K562 (cell line): ENCODE results near the gene PTPRM. TPM values are rescaled to one million over a fixed set of nuclear protein-coding genes. Genes with fewer than 3 reads are reported as not detected.

ENCODE experiments used
- ATAC-seq: fragments of 200-7000 bp; cut with Tn5 transposase; 3 replicates; pipeline ENCODE4 v1.9.1; 2020; ENCODE audit warnings: moderate library complexity
- BruUV-seq: library from RNA; stranded (reverse); fragments of 400-500 nt; replicated peaks from 2 replicates; lab custom pipeline; 2021; lab: Mats Ljungman, UMichigan
- CTCF ChIA-PET: fragments of 300-600 bp; formaldehyde crosslinking; extraction: SDS; loops from one replicate; lab custom pipeline; 2021; ENCODE audit warnings: low intra/inter-chr PET ratio; lab: Yijun Ruan, JAX
- POLR2A ChIA-PET: fragments of 300-600, 350-650 bp; sonication (Branson Sonifier 250); formaldehyde crosslinking; extraction: SDS; loops from one replicate; lab custom pipeline; 2021; ENCODE audit warnings: antibody characterized with exemption, inconsistent platforms; lab: Yijun Ruan, JAX
- DNase-seq, 4 experiments: peaks; one replicate each; pipeline versions ENCODE4 v3.0.0 to v3.0.0-alpha.2; 2011 to 2018; ENCODE audit warnings: low spot score in 3 of 4, mixed read lengths in 3 of 4; ENCODE audit errors: extremely low read depth in 1 of 4
- FAIRE-seq: peaks from 2 replicates; lab custom pipeline; 2011; peaks lifted over from hg19 to GRCh38; lab: Jason Lieb, UNC
- H2AFZ ChIP-seq: 2 replicates; pipeline ENCODE4 v1.6.0; 2011; ENCODE audit warnings: low read depth, low read length, control low read depth, inconsistent platforms
- H3K27ac ChIP-seq: fragments of 200-600 bp; 3 replicates; pipeline ENCODE4 v1.8.0; 2011; ENCODE audit warnings: low read depth, mild to moderate bottlenecking, control low read depth, inconsistent platforms, low read length, moderate library complexity, mixed read lengths; ENCODE audit errors: extremely low read depth
- H3K27me3 ChIP-seq, 2 experiments: fragments of 300-600 bp in 1 of 2; 2 replicates in 1 of 2; 3 replicates in 1 of 2; pipeline versions ENCODE4 v1.6.0 to v1.8.0; 2011; ENCODE audit warnings: inconsistent platforms in 2 of 2, low read length in 2 of 2, mild to moderate bottlenecking in 1 of 2, mixed read lengths in 1 of 2, moderate library complexity in 1 of 2; ENCODE audit not compliant: control insufficient read depth in 2 of 2, insufficient read depth in 2 of 2
- H3K36me3 ChIP-seq: fragments of 300-600 bp; 3 replicates; pipeline ENCODE4 v1.8.0; 2011; ENCODE audit warnings: mild to moderate bottlenecking, low read length, inconsistent platforms; ENCODE audit not compliant: control insufficient read depth, insufficient read depth
- H3K4me1 ChIP-seq, 2 experiments: fragments of 200-600 bp in 1 of 2; replicated peaks in 1 of 2; 2 replicates in 1 of 2; 3 replicates in 1 of 2; pipeline versions ENCODE4 v1.5.1 to v1.8.0; 2011; ENCODE audit warnings: inconsistent platforms in 2 of 2, low read length in 2 of 2, mild to moderate bottlenecking in 1 of 2, mixed read lengths in 1 of 2, moderate library complexity in 1 of 2; ENCODE audit not compliant: control insufficient read depth in 2 of 2, insufficient read depth in 2 of 2
- H3K4me2 ChIP-seq: 2 replicates; pipeline ENCODE4 v1.6.1; 2011; ENCODE audit warnings: low read length, control low read depth, inconsistent platforms, mixed read lengths; ENCODE audit not compliant: insufficient read depth
- H3K4me3 ChIP-seq: fragments of 200-600 bp; sonication (generic), shearing (Covaris generic); 2 replicates; pipeline ENCODE4 v1.5.1; 2016; ENCODE audit warnings: control low read depth, inconsistent platforms
- H3K79me2 ChIP-seq: fragments of 200-600 bp; 3 replicates; pipeline ENCODE4 v1.8.0; 2011; ENCODE audit warnings: low read length, inconsistent platforms; ENCODE audit not compliant: control insufficient read depth, insufficient read depth
- H3K9ac ChIP-seq, 2 experiments: 2 replicates each; pipeline versions ENCODE4 v1.6.0 to v1.6.1; 2011; ENCODE audit warnings: low read depth in 2 of 2, low read length in 2 of 2, control low read depth in 1 of 2, inconsistent platforms in 1 of 2, mild to moderate bottlenecking in 1 of 2, mixed read lengths in 1 of 2; ENCODE audit not compliant: insufficient read depth in 1 of 2
- H3K9me1 ChIP-seq: one replicate; pipeline ENCODE4 v1.6.0; 2011; ENCODE audit warnings: inconsistent platforms, mild to moderate bottlenecking, low read length, moderate library complexity; ENCODE audit not compliant: control insufficient read depth, insufficient read depth
- H3K9me3 ChIP-seq: replicated peaks from 2 replicates; pipeline ENCODE4 v1.5.1; 2011; ENCODE audit warnings: low read depth, low read length, inconsistent platforms; ENCODE audit not compliant: control insufficient read depth, insufficient read depth
- H4K20me1 ChIP-seq: replicated peaks from 2 replicates; pipeline ENCODE4 v1.6.1; 2011; ENCODE audit warnings: low read length, inconsistent platforms, mixed read lengths; ENCODE audit not compliant: control insufficient read depth, insufficient read depth
- NR2C1 ChIP-seq, 2 experiments: fragments of 450-650 bp; IDR thresholded peaks; 2 replicates each; pipeline ENCODE4 v1.6.1; 2017; ENCODE audit warnings: mild to moderate bottlenecking in 2 of 2, antibody characterized with exemption in 1 of 2, inconsistent platforms in 1 of 2, missing compliant biosample characterization in 1 of 2, missing genetic modification characterization in 1 of 2
- ZNF232 ChIP-seq: sonication (generic); formaldehyde crosslinking; IDR thresholded peaks from 2 replicates; pipeline ENCODE4 v1.8.0; 2022; ENCODE audit warnings: mild to moderate bottlenecking, missing genetic modification reagents
- WGBS: fragments of 100-300 bp; shearing (Covaris generic); methylation state at CpG from one replicate; pipeline ENCODE4 v1.1.6; 2016; ENCODE audit warnings: low coverage, mixed read lengths; ENCODE audit not compliant: insufficient coverage; ENCODE audit errors: missing lambda C conversion rate; 5-methylcytosine and 5-hydroxymethylcytosine counted together
- in situ Hi-C: fragments of 300-500 bp; cut with MboI; formaldehyde crosslinking; loops from 4 replicates; pipeline ENCODE4 v1.15.0; 2018; ENCODE audit warnings: inconsistent platforms, mixed read lengths
- intact Hi-C: fragments of 100-400 bp; cut with micrococcal nuclease; formaldehyde crosslinking; loops from 2 replicates; pipeline ENCODE4 v1.14.2; 2022
- polyA plus RNA-seq, 8 experiments: library from polyadenylated mRNA; depleted of rRNA in 4 of 8; stranded (reverse) in 5 of 8; unstranded in 3 of 8; fragments of >200 nt; fragmentation: Nextera tagmentation in 2 of 8; fragmentation: Illumina TruSeq in 1 of 8; extraction: Ambion mirVana in 2 of 8; extraction: Trizol in 1 of 8; gene quantifications; 2 replicates each; pipeline versions ENCODE4 v1.2.1 to v1.2.3, GENCODE V29; 2011 to 2014; ENCODE audit warnings: inconsistent platforms in 1 of 8, missing spikeins in 1 of 8
- total RNA-seq, 7 experiments: library from RNA; depleted of rRNA in 6 of 7; stranded (reverse); fragments of >200 nt in 6 of 7; fragmentation: Illumina TruSeq in 2 of 7; extraction: Trizol in 2 of 7; gene quantifications; 2 replicates each; pipeline versions ENCODE4 v1.2.1 to v1.2.3, GENCODE V29; 2011 to 2021; ENCODE audit warnings: low replicate concordance in 1 of 7
- TF ChIP-seq, protein P1 (sequence below), 3 experiments: IDR thresholded peaks in 2 of 3; conservative IDR thresholded peaks in 1 of 3; 2 replicates each; pipeline ENCODE4 v1.5.1; 2011 to 2012; ENCODE audit warnings: low read length in 3 of 3, mild to moderate bottlenecking in 3 of 3, control low read depth in 2 of 3, improper control_type of control experiment in 1 of 3, inconsistent platforms in 1 of 3, low read depth in 1 of 3, mixed read lengths in 1 of 3, moderate library complexity in 1 of 3; ENCODE audit not compliant: insufficient read depth in 2 of 3

PTPRM gene
- total and polyA plus RNA-seq, 9 of the 15 experiments (the other 6 are each of a cell fraction or from before 2014, with no cell fraction given): 0.03 to 0.16 (median 0.08) TPM; not detected in 3

DNA sequence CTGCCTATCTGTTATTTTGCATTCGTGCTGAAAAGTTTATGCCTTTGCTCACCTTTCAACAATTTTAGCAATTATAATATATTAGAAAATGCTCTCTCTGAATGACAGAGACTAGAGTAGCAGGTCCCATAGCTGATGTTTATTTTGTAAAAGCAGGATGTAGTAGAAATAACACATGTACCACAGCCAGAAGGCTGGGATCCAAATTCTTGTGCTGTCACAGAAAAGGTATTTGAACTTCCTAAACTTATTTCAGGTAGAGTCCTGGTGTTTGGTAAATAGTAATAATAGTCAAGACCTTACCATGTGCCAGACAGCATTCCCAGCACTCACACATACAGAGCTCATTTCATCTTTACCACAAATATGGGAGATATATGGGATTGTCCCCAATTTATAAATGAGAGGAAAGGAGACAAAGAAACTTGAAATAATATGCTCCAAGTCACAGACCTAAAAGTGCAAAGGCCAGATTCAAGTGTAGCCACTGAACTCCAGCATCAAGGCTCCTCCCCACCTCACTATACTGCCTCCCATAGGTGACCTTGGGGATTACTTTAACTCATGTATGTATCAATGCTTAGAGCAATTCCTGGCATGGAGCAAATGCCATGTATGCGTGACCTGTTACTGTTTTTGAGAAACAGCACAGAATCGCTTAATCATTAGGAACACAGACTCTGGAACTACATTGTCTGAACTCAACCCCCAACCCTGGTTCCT is 757.4 kb downstream of the PTPRM start:
- ATAC-seq: 0 out of 3 replicates have a peak, but pooled peaks have one; percentile 39

More for the DNA sequence above, 757.4 kb downstream of the PTPRM start:
- Histone ChIP-seq H3K27ac (no peak overlapping the region), H3K4me1 (no peaks in the 10 kb centered on the region), H3K4me3 (no peak overlapping the region), H2AFZ (no peak overlapping the region), H3K9me3 (no peaks in the 10 kb centered on the region), H3K9me1 (no peaks in the 10 kb centered on the region), H4K20me1 (no peaks in the 10 kb centered on the region; the same call in 1 of the 2 replicates), H3K27me3 (no peaks in the 10 kb centered on the region), H3K9ac (no peak overlapping the region), H3K4me2 (no peak overlapping the region), H3K79me2 (no peaks in the 10 kb centered on the region), H3K36me3 (no peaks in the 10 kb centered on the region)
- ChIA-PET CTCF (no interaction called here), POLR2A (no interaction called here)
- in situ Hi-C loops (no loop called here), intact Hi-C loops (no loop called here)
- no TSS peak for BruUV-seq
- WGBS: 20% methylated on average over 3 of the region's 3 CpGs
- DNase-seq (peak in 1 of 4 experiments; percentile 8), FAIRE-seq (no peak)
- TF ChIP-seq, protein P1, sequence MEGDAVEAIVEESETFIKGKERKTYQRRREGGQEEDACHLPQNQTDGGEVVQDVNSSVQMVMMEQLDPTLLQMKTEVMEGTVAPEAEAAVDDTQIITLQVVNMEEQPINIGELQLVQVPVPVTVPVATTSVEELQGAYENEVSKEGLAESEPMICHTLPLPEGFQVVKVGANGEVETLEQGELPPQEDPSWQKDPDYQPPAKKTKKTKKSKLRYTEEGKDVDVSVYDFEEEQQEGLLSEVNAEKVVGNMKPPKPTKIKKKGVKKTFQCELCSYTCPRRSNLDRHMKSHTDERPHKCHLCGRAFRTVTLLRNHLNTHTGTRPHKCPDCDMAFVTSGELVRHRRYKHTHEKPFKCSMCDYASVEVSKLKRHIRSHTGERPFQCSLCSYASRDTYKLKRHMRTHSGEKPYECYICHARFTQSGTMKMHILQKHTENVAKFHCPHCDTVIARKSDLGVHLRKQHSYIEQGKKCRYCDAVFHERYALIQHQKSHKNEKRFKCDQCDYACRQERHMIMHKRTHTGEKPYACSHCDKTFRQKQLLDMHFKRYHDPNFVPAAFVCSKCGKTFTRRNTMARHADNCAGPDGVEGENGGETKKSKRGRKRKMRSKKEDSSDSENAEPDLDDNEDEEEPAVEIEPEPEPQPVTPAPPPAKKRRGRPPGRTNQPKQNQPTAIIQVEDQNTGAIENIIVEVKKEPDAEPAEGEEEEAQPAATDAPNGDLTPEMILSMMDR (IDR thresholded peaks at IDR 0.05 in 2 of 3, conservative IDR thresholded peaks at IDR 0.05 in 1 of 3; ENCODE audit: insufficient read depth in 2 of 3, low read depth in 1 of 3, low read length in 3 of 3): peak in 1 of 3 experiments; percentile 8; a peak in 1 of 6 replicates
- no peak for TF ChIP-seq NR2C1 (IDR thresholded peaks at IDR 0.05)
- 0 out of 2 replicates have a peak, but pooled peaks have one; percentile 15 for TF ChIP-seq NR2C1 (tag; IDR thresholded peaks at IDR 0.05)
- no peak for TF ChIP-seq ZNF232 (CRISPR knock-in tag)
